Loucy (cell line): ENCODE data around the gene SEMA5B.

Source experiments
- H2AFZ ChIP-seq: fragments of 200-600 bp; sonication (generic); 2 replicates; pipeline ENCODE4 v1.6.0; 2016; ENCODE audit warnings: antibody characterized with exemption, mild to moderate bottlenecking, low read length, moderate library complexity
- H3F3A ChIP-seq: fragments of 200-600 bp; 2 replicates; pipeline ENCODE4 v1.6.0; 2016; ENCODE audit warnings: antibody characterized with exemption, low read depth, mild to moderate bottlenecking
- H3K27me3 ChIP-seq: fragments of 200-600 bp; sonication (generic); 2 replicates; pipeline ENCODE4 v1.6.1; 2014; ENCODE audit warnings: low read length, mild to moderate bottlenecking; ENCODE audit not compliant: insufficient read depth, poor library complexity, severe bottlenecking
- H3K36me3 ChIP-seq: fragments of 200-600 bp; sonication (generic); 2 replicates; pipeline ENCODE4 v1.6.1; 2016; ENCODE audit warnings: low read length; ENCODE audit not compliant: insufficient read depth
- H3K4me1 ChIP-seq: fragments of 200-600 bp; sonication (generic); 2 replicates; pipeline ENCODE4 v1.5.1; 2014; ENCODE audit warnings: low read length, mild to moderate bottlenecking; ENCODE audit not compliant: insufficient read depth, poor library complexity, severe bottlenecking
- H3K4me2 ChIP-seq: fragments of 200-600 bp; sonication (generic); 2 replicates; pipeline ENCODE4 v1.6.0; 2014; ENCODE audit warnings: antibody characterized with exemption, low read length, low read depth, mild to moderate bottlenecking; ENCODE audit not compliant: poor library complexity, severe bottlenecking
- H3K4me3 ChIP-seq: fragments of 200-600 bp; sonication (generic); 2 replicates; pipeline ENCODE4 v1.5.1; 2014; ENCODE audit warnings: low read length, mild to moderate bottlenecking, mixed read lengths; ENCODE audit not compliant: poor library complexity, severe bottlenecking
- H3K79me2 ChIP-seq: fragments of 200-600 bp; sonication (generic); 2 replicates; pipeline ENCODE4 v1.6.1; 2014; ENCODE audit warnings: low read length; ENCODE audit not compliant: insufficient read depth
- H3K9ac ChIP-seq: fragments of 200-600 bp; sonication (generic); 2 replicates; pipeline ENCODE4 v1.6.0; 2014; ENCODE audit warnings: mild to moderate bottlenecking, low read depth, low read length, moderate library complexity; ENCODE audit not compliant: poor library complexity, severe bottlenecking
- H3K9me2 ChIP-seq: fragments of 200-600 bp; sonication (generic); replicated peaks from 2 replicates; pipeline ENCODE4 v1.6.1; 2016; ENCODE audit warnings: low read depth, low read length, mixed read lengths
- H3K9me3 ChIP-seq: fragments of 200-600 bp; sonication (generic); 2 replicates; pipeline ENCODE4 v1.6.1; 2014; ENCODE audit warnings: mild to moderate bottlenecking, antibody characterized with exemption, low read length, low read depth; ENCODE audit not compliant: insufficient read depth
- H4K20me1 ChIP-seq: fragments of 200-600 bp; sonication (generic); 2 replicates; pipeline ENCODE4 v1.6.0; 2014; ENCODE audit warnings: antibody characterized with exemption, low read length, mild to moderate bottlenecking; ENCODE audit not compliant: insufficient read depth, poor library complexity, severe bottlenecking
- CTCF ChIP-seq: fragments of 200-600 bp; sonication (generic); conservative IDR thresholded peaks from 2 replicates; pipeline ENCODE4 v1.5.1; 2014; ENCODE audit warnings: mild to moderate bottlenecking, antibody characterized with exemption, low read length
- EZH2phosphoT487 ChIP-seq: fragments of 200-600 bp; IDR thresholded peaks from 2 replicates; pipeline ENCODE4 v1.6.1; 2018; ENCODE audit warnings: antibody characterized with exemption, mild to moderate bottlenecking, moderate library complexity, borderline replicate concordance

Gene SEMA5B

GRCh38 chr3:122929188-122930062 lies 98.1 kb downstream of the SEMA5B start:
- no peak overlapping the region for H3K9ac ChIP-seq
- no peak overlapping the region for H3K4me3 ChIP-seq
- no peaks in the 10 kb centered on the region for H4K20me1 ChIP-seq
- H3K36me3 ChIP-seq = no peaks in the 10 kb centered on the region
- H3F3A ChIP-seq = no peaks in the 10 kb centered on the region
- H3K9me2 ChIP-seq = no peaks in the 10 kb centered on the region
- no peak overlapping the region for H3K4me2 ChIP-seq
- H3K9me3 ChIP-seq = no peaks in the 10 kb centered on the region
- no peaks in the 10 kb centered on the region for H3K79me2 ChIP-seq
- TF ChIP-seq CTCF (no peak), EZH2phosphoT487 (no peak)
- no peaks in the 10 kb centered on the region for H3K27me3 ChIP-seq
- no peak overlapping the region for H2AFZ ChIP-seq
- H3K4me1 ChIP-seq = no peaks in the 10 kb centered on the region

GRCh38 chr3:122928396-122929187 lies 99.0 kb downstream of the SEMA5B start:
- Histone ChIP-seq H3K4me2 (no peak overlapping the region), H3K27me3 (no peaks in the 10 kb centered on the region), H2AFZ (no peak overlapping the region), H3K9ac (no peak overlapping the region), H3K79me2 (no peaks in the 10 kb centered on the region), H3K4me3 (no peak overlapping the region), H3F3A (no peaks in the 10 kb centered on the region), H3K4me1 (no peaks in the 10 kb centered on the region), H3K9me3 (no peaks in the 10 kb centered on the region), H4K20me1 (no peaks in the 10 kb centered on the region), H3K36me3 (no peaks in the 10 kb centered on the region), H3K9me2 (no peaks in the 10 kb centered on the region)
- TF ChIP-seq EZH2phosphoT487 (no peak), CTCF (no peak)

DNA sequence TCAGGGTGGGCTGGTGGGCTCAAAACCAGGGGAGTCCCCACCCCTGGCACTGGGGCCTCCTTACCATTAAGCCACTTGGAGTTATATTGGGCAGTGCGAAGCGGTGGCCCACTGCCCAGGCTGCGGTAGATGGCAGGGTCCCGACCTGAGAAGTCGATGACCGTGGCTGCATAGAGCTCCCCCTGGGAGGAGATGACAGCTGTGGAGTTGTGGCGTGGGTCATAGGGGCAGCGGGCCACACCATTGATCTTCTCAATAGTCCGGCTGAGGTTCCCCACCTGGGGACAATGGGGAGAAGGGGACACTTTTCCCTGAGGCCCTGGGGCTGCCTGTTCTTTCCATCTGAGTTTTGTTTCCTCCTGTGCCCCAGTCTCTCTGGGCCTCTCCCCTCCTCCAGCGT lies 99.8 kb downstream of the SEMA5B start:
- Histone ChIP-seq H3K27me3 (no peaks in the 10 kb centered on the region), H3K36me3 (no peaks in the 10 kb centered on the region), H3K9me3 (no peaks in the 10 kb centered on the region), H3K4me3 (no peak overlapping the region), H3F3A (no peaks in the 10 kb centered on the region), H3K9me2 (no peaks in the 10 kb centered on the region), H3K4me1 (no peaks in the 10 kb centered on the region), H3K4me2 (no peak overlapping the region), H3K79me2 (no peaks in the 10 kb centered on the region), H3K9ac (no peak overlapping the region), H4K20me1 (no peaks in the 10 kb centered on the region), H2AFZ (no peak overlapping the region)
- TF ChIP-seq CTCF = no peak
- TF ChIP-seq EZH2phosphoT487 = no peak
